Upper lobe of left lung (tissue), 6 donors: ENCODE data around the gene TOMM7. TPM values are rescaled to one million over a fixed set of nuclear protein-coding genes. Genes with fewer than 3 reads are reported as not detected.

ENCODE experiments used
- ATAC-seq, 2 donors: fragments of 200-7000 bp; cut with Tn5 transposase; one replicate each; pipeline ENCODE4 v1.9.1; 2022; ENCODE audit warnings: mild to moderate bottlenecking in 2 of 2, moderate library complexity in 2 of 2; ENCODE audit not compliant: low FRiP score in 2 of 2
- DNase-seq, 2 donors: peaks; one replicate each; pipeline ENCODE4 v3.0.0-alpha.2; 2019 to 2020
- H3K27ac ChIP-seq, 4 donors: fragments of 200-600 bp; sonication (generic); one replicate each; pipeline ENCODE4 v1.5.1; 2016 to 2019
- H3K27me3 ChIP-seq, 4 donors: fragments of 200-600 bp; sonication (generic); one replicate each; pipeline ENCODE4 v1.5.1; 2017 to 2019
- H3K36me3 ChIP-seq, 4 donors: fragments of 200-600 bp; sonication (generic); one replicate each; pipeline ENCODE4 v1.5.1; 2016 to 2019
- H3K4me1 ChIP-seq, 4 donors: fragments of 200-600 bp; sonication (generic); one replicate each; pipeline ENCODE4 v1.5.1; 2018 to 2019
- H3K4me3 ChIP-seq, 4 donors: fragments of 200-600 bp; sonication (generic); one replicate each; pipeline ENCODE4 v1.5.1; 2017 to 2019; ENCODE audit warnings: mild to moderate bottlenecking in 2 of 4, moderate library complexity in 1 of 4
- H3K9me3 ChIP-seq, 4 donors: fragments of 200-600 bp; sonication (generic); one replicate each; pipeline ENCODE4 v1.5.1; 2018 to 2019
- EP300 ChIP-seq, 4 donors: sonication (generic); formaldehyde crosslinking; IDR thresholded peaks; one replicate each; pipeline ENCODE4 v1.5.1; 2017; ENCODE audit warnings: antibody characterized with exemption in 4 of 4, control low read depth in 2 of 4
- POLR2A ChIP-seq, 4 donors: fragments of 450-650 bp; IDR thresholded peaks; one replicate each; pipeline ENCODE4 v1.5.1; 2016 to 2017; ENCODE audit warnings: antibody characterized with exemption in 4 of 4, mild to moderate bottlenecking in 2 of 4
- POLR2AphosphoS5 ChIP-seq, 2 donors: sonication (generic); formaldehyde crosslinking; IDR thresholded peaks; one replicate each; pipeline ENCODE4 v1.5.1; 2017; ENCODE audit warnings: antibody characterized with exemption in 2 of 2
- WGBS, 2 donors: methylation state at CpG; one replicate each; pipeline ENCODE4 v1.1.5; 2017 to 2018; 5-methylcytosine and 5-hydroxymethylcytosine counted together
- total RNA-seq, 6 donors: library from RNA; depleted of rRNA in 4 of 6; stranded (reverse); fragments of >200 nt in 4 of 6; gene quantifications; one replicate each; pipeline versions ENCODE4 v1.1.0 to v1.2.1, GENCODE V29; 2016 to 2021
- TF ChIP-seq, protein P1 (sequence below), 6 experiments: fragments of 450-650 bp in 4 of 6; fragments of 200-600 bp in 2 of 6; sonication (generic) in 2 of 6; IDR thresholded peaks; one replicate each; pipeline ENCODE4 v1.5.1; 2016 to 2019; ENCODE audit warnings: antibody characterized with exemption in 6 of 6
- donor health status: DM: no; HTN: no; CAD: no; lungs with moderate emphysema.
- donor health status: DM: no; HTN: yes; CAD: no; lungs with severe emphysema.

TOMM7 gene
- total RNA-seq, 6 donors from 2014 or later, result 42.4 to 387 (median 171) TPM

DNA sequence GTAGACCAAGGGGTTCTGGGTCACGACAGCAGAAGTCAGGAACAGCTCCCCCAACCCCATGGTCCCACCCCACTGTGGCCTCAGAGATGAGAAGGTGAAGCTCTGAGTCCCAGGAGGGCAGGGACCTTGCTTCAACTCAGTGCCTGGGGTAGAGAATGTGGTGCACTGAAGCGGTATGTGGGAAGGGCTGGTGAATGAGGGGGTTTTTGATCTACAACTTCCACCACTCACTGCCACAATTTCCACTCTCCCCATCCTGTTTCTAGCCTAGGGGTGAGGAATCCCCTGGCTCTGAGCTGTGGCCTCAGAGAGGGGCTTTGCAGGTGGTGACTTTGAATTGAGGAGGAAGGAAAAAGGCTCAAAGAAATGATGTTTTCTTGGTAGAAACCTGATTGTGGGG is 44.9 kb upstream of the TOMM7 start:
- Histone ChIP-seq H3K27ac (peak overlapping the region in 3 of 4 donors; percentile 5 to 70 (median 30)), H3K27me3 (no peaks in the 10 kb centered on the region), H3K4me1 (peaks cover 0 to 14% (median 2%) of the 10 kb centered on the region in 4 donors), H3K9me3 (no peaks in the 10 kb centered on the region), H3K36me3 (no peaks in the 10 kb centered on the region), H3K4me3 (no peak overlapping the region)
- ATAC-seq, result no peak
- DNase-seq, result no peak
- TF ChIP-seq EP300 (IDR thresholded peaks at IDR 0.05) (no peak), POLR2A (IDR thresholded peaks at IDR 0.05) (no peak)
- TF ChIP-seq, protein P1, sequence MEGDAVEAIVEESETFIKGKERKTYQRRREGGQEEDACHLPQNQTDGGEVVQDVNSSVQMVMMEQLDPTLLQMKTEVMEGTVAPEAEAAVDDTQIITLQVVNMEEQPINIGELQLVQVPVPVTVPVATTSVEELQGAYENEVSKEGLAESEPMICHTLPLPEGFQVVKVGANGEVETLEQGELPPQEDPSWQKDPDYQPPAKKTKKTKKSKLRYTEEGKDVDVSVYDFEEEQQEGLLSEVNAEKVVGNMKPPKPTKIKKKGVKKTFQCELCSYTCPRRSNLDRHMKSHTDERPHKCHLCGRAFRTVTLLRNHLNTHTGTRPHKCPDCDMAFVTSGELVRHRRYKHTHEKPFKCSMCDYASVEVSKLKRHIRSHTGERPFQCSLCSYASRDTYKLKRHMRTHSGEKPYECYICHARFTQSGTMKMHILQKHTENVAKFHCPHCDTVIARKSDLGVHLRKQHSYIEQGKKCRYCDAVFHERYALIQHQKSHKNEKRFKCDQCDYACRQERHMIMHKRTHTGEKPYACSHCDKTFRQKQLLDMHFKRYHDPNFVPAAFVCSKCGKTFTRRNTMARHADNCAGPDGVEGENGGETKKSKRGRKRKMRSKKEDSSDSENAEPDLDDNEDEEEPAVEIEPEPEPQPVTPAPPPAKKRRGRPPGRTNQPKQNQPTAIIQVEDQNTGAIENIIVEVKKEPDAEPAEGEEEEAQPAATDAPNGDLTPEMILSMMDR (IDR thresholded peaks at IDR 0.05), result no peak
- WGBS, 2 donors, result 53 to 57% methylated on average over 2 of the region's 2 CpGs

DNA sequence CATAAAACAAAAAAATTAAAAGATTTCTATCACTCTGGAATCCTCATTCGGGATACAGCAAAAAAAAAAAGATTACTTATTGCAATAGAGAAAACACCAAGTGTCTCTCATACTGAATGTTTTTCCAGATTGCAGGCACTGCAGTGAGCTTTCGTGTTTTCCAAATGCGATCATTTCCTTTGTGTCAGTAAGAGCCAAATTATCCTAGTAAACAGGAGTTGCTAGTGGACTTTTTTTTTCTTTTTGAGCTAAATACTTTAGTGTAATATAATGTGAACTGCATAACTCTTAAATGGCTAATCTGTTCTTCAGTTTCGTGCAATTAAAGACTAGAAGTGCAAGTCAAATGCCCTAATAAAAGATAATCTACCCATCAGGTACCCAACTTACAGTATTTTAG is 44.4 kb upstream of the TOMM7 start:
- peaks cover 0 to 14% (median 2%) of the 10 kb centered on the region in 4 donors for H3K4me1 ChIP-seq
- DNase-seq, result no peak
- H3K9me3 ChIP-seq, result no peaks in the 10 kb centered on the region
- no peak overlapping the region for H3K4me3 ChIP-seq
- H3K27me3 ChIP-seq, result no peaks in the 10 kb centered on the region
- H3K27ac ChIP-seq, result peak overlapping the region in 2 of 4 donors; percentile 5 to 70
- 68 to 80% methylated on average over 4 of the region's 4 CpGs for WGBS, 2 donors
- TF ChIP-seq POLR2A (IDR thresholded peaks at IDR 0.05) (no peak), POLR2AphosphoS5 (IDR thresholded peaks at IDR 0.05) (no peak), EP300 (IDR thresholded peaks at IDR 0.05) (no peak)
- TF ChIP-seq, protein P1 (IDR thresholded peaks at IDR 0.05), result no peak
- H3K36me3 ChIP-seq, result no peaks in the 10 kb centered on the region
- ATAC-seq, result peak in 1 of 2 donors; percentile 58

DNA sequence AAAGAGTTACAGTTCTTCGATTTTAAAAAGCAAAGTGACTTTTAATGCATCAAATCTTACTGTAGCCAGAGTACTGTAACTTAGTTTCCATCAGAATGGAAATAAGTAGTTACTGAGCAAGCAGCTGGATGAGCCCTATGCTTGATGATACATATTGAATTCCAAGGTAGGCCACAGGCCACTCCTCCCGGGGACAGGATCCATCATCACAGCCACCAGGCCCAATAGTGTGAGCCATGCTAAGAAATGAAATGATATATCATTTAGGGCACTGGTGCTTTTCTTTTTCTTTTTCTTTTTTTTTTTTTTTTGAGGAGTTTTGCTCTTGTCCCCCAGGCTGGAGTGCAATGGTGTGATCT is 42.9 kb upstream of the TOMM7 start:
- H3K9me3 ChIP-seq, result no peaks in the 10 kb centered on the region
- DNase-seq (no peak), ATAC-seq (no peak)
- 76 to 95% methylated on average over 2 of the region's 2 CpGs for WGBS, 2 donors
- peak overlapping the region in 2 of 4 donors; percentile 24 to 53 for H3K27ac ChIP-seq
- peaks cover 0 to 6% (median 0%) of the 10 kb centered on the region in 4 donors for H3K36me3 ChIP-seq
- H3K4me1 ChIP-seq, result peaks cover 0 to 14% (median 2%) of the 10 kb centered on the region in 4 donors
- H3K4me3 ChIP-seq, result no peak overlapping the region
- no peaks in the 10 kb centered on the region for H3K27me3 ChIP-seq
- TF ChIP-seq EP300 (IDR thresholded peaks at IDR 0.05) (no peak), POLR2AphosphoS5 (IDR thresholded peaks at IDR 0.05) (no peak), POLR2A (IDR thresholded peaks at IDR 0.05) (no peak)
- TF ChIP-seq, protein P1 (IDR thresholded peaks at IDR 0.05), result no peak

DNA sequence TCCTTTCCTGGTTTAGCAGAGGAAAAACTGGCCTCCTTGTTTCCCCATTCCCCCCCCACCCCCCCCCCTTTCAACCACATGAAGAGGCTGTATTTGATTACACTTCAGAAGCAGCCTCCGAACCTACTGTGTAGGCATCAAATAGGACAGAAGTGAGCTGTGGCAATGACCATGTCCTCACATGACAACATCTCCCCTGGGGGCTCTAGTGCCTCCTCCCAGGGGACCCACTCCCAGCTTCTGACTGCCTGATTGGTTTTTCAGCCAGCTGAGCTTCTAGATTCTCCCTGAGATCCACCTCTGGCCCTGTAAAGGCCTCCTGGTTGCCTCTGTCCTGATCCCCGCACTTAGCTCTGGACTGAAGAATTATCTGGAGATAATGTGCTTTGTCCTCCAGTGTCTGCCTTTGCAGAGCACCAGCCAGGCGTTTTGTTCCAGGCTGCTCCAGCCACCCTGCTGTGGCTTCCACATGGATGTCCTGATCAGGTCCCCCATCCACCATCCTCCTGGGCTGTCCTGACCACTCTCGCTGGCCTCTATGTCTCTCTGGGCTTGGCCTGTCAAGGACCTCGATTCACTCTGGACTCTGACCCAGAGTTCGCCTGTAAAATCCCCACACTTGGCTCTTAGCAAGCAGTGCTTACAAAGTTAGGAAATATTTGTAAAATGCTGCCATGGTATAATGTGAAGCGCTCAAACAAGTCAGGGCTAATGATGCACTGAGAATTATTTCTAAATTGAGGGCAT is 42.4 kb upstream of the TOMM7 start:
- Histone ChIP-seq H3K27ac (peak overlapping the region in 3 of 4 donors; percentile 24 to 53 (median 53)), H3K9me3 (no peaks in the 10 kb centered on the region), H3K4me3 (no peak overlapping the region), H3K27me3 (no peaks in the 10 kb centered on the region), H3K36me3 (peaks cover 0 to 11% (median 0%) of the 10 kb centered on the region in 4 donors), H3K4me1 (peaks cover 0 to 18% (median 4%) of the 10 kb centered on the region in 4 donors)
- DNase-seq (no peak), ATAC-seq (no peak)
- TF ChIP-seq, protein P1 (IDR thresholded peaks at IDR 0.05), result no peak
- 83% methylated on average over 5 to 7 of the region's 7 CpGs for WGBS, 2 donors

DNA sequence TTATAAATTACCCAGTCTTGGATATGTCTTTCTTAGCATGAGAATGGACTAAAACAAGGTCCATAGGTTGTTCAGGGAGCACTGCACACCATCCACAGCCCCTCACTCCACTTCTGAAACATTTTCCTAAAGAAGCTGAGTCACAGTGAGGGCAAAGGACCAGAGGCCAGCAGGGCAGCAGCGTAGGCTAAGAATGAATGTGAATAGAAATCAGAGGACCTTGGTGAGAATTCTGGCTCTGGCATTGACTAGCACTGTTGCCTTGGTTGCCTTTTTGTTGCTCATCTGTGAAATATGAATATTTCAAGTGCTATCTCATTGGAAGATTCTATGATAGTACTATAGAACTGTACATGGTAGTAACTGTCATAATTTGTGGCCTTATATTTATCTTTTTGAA is 41.7 kb upstream of the TOMM7 start:
- TF ChIP-seq POLR2AphosphoS5 (IDR thresholded peaks at IDR 0.05) (no peak), EP300 (IDR thresholded peaks at IDR 0.05) (no peak), POLR2A (IDR thresholded peaks at IDR 0.05) (no peak)
- TF ChIP-seq, protein P1 (IDR thresholded peaks at IDR 0.05), result no peak
- no peak overlapping the region for H3K4me3 ChIP-seq
- no peaks in the 10 kb centered on the region for H3K27me3 ChIP-seq
- H3K36me3 ChIP-seq, result peaks cover 0 to 11% (median 0%) of the 10 kb centered on the region in 4 donors
- 89 to 100% methylated on average over 1 of the region's 1 CpG for WGBS, 2 donors
- DNase-seq (no peak), ATAC-seq (no peak)
- H3K27ac ChIP-seq, result no peak overlapping the region
- peaks cover 0 to 23% (median 8%) of the 10 kb centered on the region in 4 donors for H3K4me1 ChIP-seq
- no peaks in the 10 kb centered on the region for H3K9me3 ChIP-seq
